GM23248 (cell line): Measurements from ENCODE around the gene CHRNB1. TPM values are rescaled to one million over a fixed set of nuclear protein-coding genes. Genes with fewer than 3 reads are reported as not detected.

Experiments used
- DNase-seq: peaks from one replicate; pipeline ENCODE4 v3.0.0-alpha.2; 2015
- H2AFZ ChIP-seq: fragments of 200-600 bp; sonication (generic); 2 replicates; pipeline ENCODE4 v1.6.1; 2016; ENCODE audit warnings: antibody characterized with exemption
- H3F3A ChIP-seq: fragments of 200-600 bp; sonication (generic); 2 replicates; pipeline ENCODE4 v1.6.1; 2016; ENCODE audit warnings: mild to moderate bottlenecking, antibody characterized with exemption, mixed run types; ENCODE audit not compliant: insufficient read depth
- H3K27ac ChIP-seq: fragments of 200-600 bp; sonication (generic); 2 replicates; pipeline ENCODE4 v1.5.1; 2016; ENCODE audit warnings: mild to moderate bottlenecking
- H3K27me3 ChIP-seq: fragments of 200-600 bp; sonication (generic); replicated peaks from 2 replicates; pipeline ENCODE4 v1.6.1; 2016; ENCODE audit warnings: mild to moderate bottlenecking; ENCODE audit not compliant: insufficient read depth
- H3K36me3 ChIP-seq: fragments of 200-600 bp; sonication (generic); 2 replicates; pipeline ENCODE4 v1.6.1; 2016; ENCODE audit warnings: low read depth, mild to moderate bottlenecking
- H3K4me1 ChIP-seq: fragments of 200-600 bp; sonication (generic); 2 replicates; pipeline ENCODE4 v1.6.1; 2016; ENCODE audit warnings: mild to moderate bottlenecking; ENCODE audit not compliant: insufficient read depth
- H3K4me2 ChIP-seq: fragments of 200-600 bp; sonication (generic); one replicate; pipeline ENCODE4 v1.6.1; 2016; ENCODE audit warnings: mild to moderate bottlenecking; ENCODE audit not compliant: unreplicated experiment
- H3K4me3 ChIP-seq: fragments of 200-600 bp; sonication (generic); 2 replicates; pipeline ENCODE4 v1.5.1; 2016; ENCODE audit warnings: mild to moderate bottlenecking
- H3K79me2 ChIP-seq: fragments of 200-600 bp; sonication (generic); 2 replicates; pipeline ENCODE4 v1.6.1; 2016; ENCODE audit warnings: mild to moderate bottlenecking; ENCODE audit not compliant: insufficient read depth
- H3K9ac ChIP-seq: fragments of 200-600 bp; sonication (generic); 2 replicates; pipeline ENCODE4 v1.6.1; 2016; ENCODE audit warnings: mild to moderate bottlenecking
- H3K9me2 ChIP-seq: fragments of 200-600 bp; sonication (generic); 2 replicates; pipeline ENCODE4 v1.6.1; 2016; ENCODE audit warnings: mixed run types, mild to moderate bottlenecking, moderate library complexity; ENCODE audit not compliant: insufficient read depth
- H3K9me3 ChIP-seq: fragments of 200-600 bp; sonication (generic); one replicate; pipeline ENCODE4 v1.6.1; 2017; ENCODE audit warnings: low read depth
- H4K20me1 ChIP-seq: fragments of 200-600 bp; sonication (generic); 2 replicates; pipeline ENCODE4 v1.6.0; 2016; ENCODE audit not compliant: insufficient read depth
- EZH2 ChIP-seq: fragments of 200-600 bp; sonication (generic); IDR thresholded peaks from 2 replicates; pipeline ENCODE4 v1.6.1; 2018; ENCODE audit warnings: antibody characterized with exemption, mild to moderate bottlenecking; ENCODE audit not compliant: insufficient read depth, poor library complexity, severe bottlenecking
- EZH2phosphoT487 ChIP-seq: fragments of 200-600 bp; sonication (generic); IDR thresholded peaks from 2 replicates; pipeline ENCODE4 v1.6.1; 2018; ENCODE audit warnings: antibody characterized with exemption, moderate library complexity, mild to moderate bottlenecking, low read depth; ENCODE audit not compliant: insufficient read depth
- WGBS, 2 experiments: methylation state at CpG; one replicate each; pipeline ENCODE4 v1.1.6; 2015 to 2017; ENCODE audit warnings: low lambda C conversion rate in 2 of 2, low coverage in 1 of 2; ENCODE audit errors: missing lambda C conversion rate in 2 of 2; 5-methylcytosine and 5-hydroxymethylcytosine counted together
- in situ Hi-C: fragments of 300-500 bp; cut with MboI; formaldehyde crosslinking; loops from 2 replicates; pipeline ENCODE4 v1.15.0; 2020
- polyA plus RNA-seq: library from polyadenylated mRNA; unstranded; fragments of >200 nt; fragmentation: Nextera tagmentation; extraction: Ambion mirVana; gene quantifications from 2 replicates; pipeline ENCODE4 v1.2.1, GENCODE V29; 2016
- total RNA-seq: library from RNA; depleted of rRNA; stranded (reverse); fragments of >200 nt; shearing (Covaris generic); gene quantifications from 2 replicates; pipeline ENCODE4 v1.2.3, GENCODE V29; 2014

The CHRNB1 gene
- total and polyA plus RNA-seq, 2 experiments from 2014 or later = 3.5 to 4.9 TPM

- H3K36me3 ChIP-seq = no peaks in the 10 kb centered on the region
- DNase-seq = peak; percentile 93
- no peaks in the 10 kb centered on the region for H4K20me1 ChIP-seq
- peaks cover 32% of the 10 kb centered on the region; the same call in 1 of the 2 replicates for H3K27me3 ChIP-seq
- 6 to 7% methylated on average over 89 to 90 of the region's 92 CpGs for WGBS, 2 experiments
- H3F3A ChIP-seq = 0 out of 2 replicates have a peak, but pooled peaks cover under 1% of the 10 kb centered on the region
- peak overlapping the region; percentile 79 for H3K4me3 ChIP-seq
- H3K9me2 ChIP-seq = no peaks in the 10 kb centered on the region
- peak overlapping the region; percentile 91 for H2AFZ ChIP-seq
- TF ChIP-seq EZH2 (no peak), EZH2phosphoT487 (no peak)
- no peak overlapping the region; the same call in 1 of the 2 replicates for H3K9ac ChIP-seq
- in situ Hi-C loops = no loop called here
- H3K27ac ChIP-seq = no peak overlapping the region
- peaks cover 11% of the 10 kb centered on the region for H3K4me1 ChIP-seq
- H3K9me3 ChIP-seq = no peaks in the 10 kb centered on the region
- H3K4me2 ChIP-seq = peak overlapping the region; percentile 99
- H3K79me2 ChIP-seq = no peaks in the 10 kb centered on the region
Observed at GRCh38 chr17:7436556-7437368, 8.1 kb upstream of the CHRNB1 start.

- peak overlapping the region; percentile 48 for H3K4me2 ChIP-seq
- in situ Hi-C loops = no loop called here
- no peaks in the 10 kb centered on the region for H3K9me3 ChIP-seq
- no peaks in the 10 kb centered on the region for H3K9me2 ChIP-seq
- no peak overlapping the region; the same call in none of the 2 replicates for H2AFZ ChIP-seq
- H3F3A ChIP-seq = no peaks in the 10 kb centered on the region
- H3K9ac ChIP-seq = no peak overlapping the region
- H3K27me3 ChIP-seq = peaks cover 32% of the 10 kb centered on the region; the same call in 1 of the 2 replicates
- peak overlapping the region; percentile 79 for H3K4me3 ChIP-seq
- H4K20me1 ChIP-seq = no peaks in the 10 kb centered on the region
- no peak for TF ChIP-seq EZH2
- no peak for TF ChIP-seq EZH2phosphoT487
- DNase-seq = no peak
- H3K4me1 ChIP-seq = peaks cover 11% of the 10 kb centered on the region
- H3K79me2 ChIP-seq = no peaks in the 10 kb centered on the region
- no peaks in the 10 kb centered on the region for H3K36me3 ChIP-seq
- 14 to 19% methylated on average over 17 to 22 of the region's 31 CpGs for WGBS, 2 experiments
- H3K27ac ChIP-seq = no peak overlapping the region
Observed at GRCh38 chr17:7437369-7437863, 7.4 kb upstream of the CHRNB1 start.

- no peak; the same call in 1 of the 2 replicates for TF ChIP-seq EZH2phosphoT487
- TF ChIP-seq EZH2 = no peak
- Histone ChIP-seq H3K4me2 (peak overlapping the region; percentile 25), H3F3A (no peaks in the 10 kb centered on the region), H3K27me3 (peaks cover 32% of the 10 kb centered on the region; the same call in 1 of the 2 replicates), H3K9ac (no peak overlapping the region), H4K20me1 (no peaks in the 10 kb centered on the region), H3K9me3 (no peaks in the 10 kb centered on the region), H3K4me3 (no peak overlapping the region), H3K4me1 (peaks cover 11% of the 10 kb centered on the region), H3K27ac (no peak overlapping the region), H3K79me2 (no peaks in the 10 kb centered on the region), H3K36me3 (no peaks in the 10 kb centered on the region), H2AFZ (no peak overlapping the region), H3K9me2 (no peaks in the 10 kb centered on the region)
- DNase-seq = peak; percentile 40
- in situ Hi-C loops = no loop called here
- 12 to 20% methylated on average over 25 to 46 of the region's 48 CpGs for WGBS, 2 experiments
Observed at GRCh38 chr17:7437950-7438614, 6.8 kb upstream of the CHRNB1 start.

GRCh38 chr17:7438656-7439460, 6.0 kb upstream of the CHRNB1 start:
- Histone ChIP-seq H3K27ac (no peak overlapping the region), H2AFZ (no peak overlapping the region), H4K20me1 (no peaks in the 10 kb centered on the region), H3K4me2 (no peak overlapping the region), H3K9me2 (no peaks in the 10 kb centered on the region), H3K9me3 (no peaks in the 10 kb centered on the region), H3K27me3 (peaks cover 32% of the 10 kb centered on the region; the same call in 1 of the 2 replicates), H3K36me3 (no peaks in the 10 kb centered on the region), H3K4me1 (peaks cover 12% of the 10 kb centered on the region), H3F3A (peaks cover 4% of the 10 kb centered on the region; the same call in 1 of the 2 replicates), H3K4me3 (no peak overlapping the region), H3K79me2 (no peaks in the 10 kb centered on the region), H3K9ac (no peak overlapping the region)
- no peak for DNase-seq
- in situ Hi-C loops = no loop called here
- 52 to 57% methylated on average over 11 of the region's 11 CpGs for WGBS, 2 experiments
- TF ChIP-seq EZH2 (peak; percentile 67), EZH2phosphoT487 (no peak)
